Left cardiac atrium (tissue), 4 donors: ENCODE data around the gene KRT222. TPM values are rescaled to one million over a fixed set of nuclear protein-coding genes. Genes with fewer than 3 reads are reported as not detected.

Source experiments
- ATAC-seq, 2 donors: fragments of 200-7000 bp; cut with Tn5 transposase; one replicate each; pipeline ENCODE4 v1.9.1; 2020; ENCODE audit warnings: mild to moderate bottlenecking in 2 of 2, moderate library complexity in 2 of 2
- DNase-seq: peaks from one replicate; pipeline ENCODE4 v3.0.0-alpha.2; 2020
- intact Hi-C, 2 donors: fragments of 100-400 bp; cut with DNase I; formaldehyde crosslinking; loops; one replicate each; pipeline versions ENCODE4 v1.14.1 to v1.15.1; 2022 to 2023
- total RNA-seq, 2 donors: library from RNA; stranded (reverse); fragmentation: NEBNext Ultra II Directional; extraction: Animal tissue kit (Norgen Biotek cat#: 25700); gene quantifications; one replicate each; pipeline ENCODE4 v1.2.1, GENCODE V29; 2021
- donor health status: DM: no; HTN: yes; CAD: no.
- donor health status: DM: no; HTN: yes; CAD: no; lungs with severe emphysema.
- donor health status: DM: yes; HTN: yes; CAD: no.
- donor health status: Dilated cardiomyopathy.

KRT222 gene
- total RNA-seq, 2 donors from 2014 or later = 1.3 TPM; not detected in 1

GRCh38 chr17:40621019-40621418 lies 44.0 kb downstream of the KRT222 start:
- intact Hi-C loops = loop anchor here (5.0 to 10.0 kb wide), 2 partner anchors 171 to 174 kb away; partner anchors contain the start of gene KRT28 (in 1 of the 2)
- ATAC-seq (no peak), DNase-seq (no peak)

GRCh38 chr17:40618754-40619625 lies 46.0 kb downstream of the KRT222 start:
- ATAC-seq (no peak), DNase-seq (no peak)
- intact Hi-C loops = no loop called here

- ATAC-seq (no peak), DNase-seq (no peak)
- intact Hi-C loops = no loop called here
Measured at GRCh38 chr17:40617678-40618240, 47.2 kb downstream of the KRT222 start.

GRCh38 chr17:40616592-40616991 lies 48.4 kb downstream of the KRT222 start:
- DNase-seq = no peak
- intact Hi-C loops = no loop called here
- no peak for ATAC-seq

- ATAC-seq (peak in 1 of 2 donors; percentile 56), DNase-seq (no peak)
- intact Hi-C loops = no loop called here
Measured at GRCh38 chr17:40615841-40616476, 49.0 kb downstream of the KRT222 start.

GRCh38 chr17:40615068-40615840 lies 49.7 kb downstream of the KRT222 start:
- intact Hi-C loops = no loop called here
- DNase-seq (no peak), ATAC-seq (peak in 1 of 2 donors; percentile 59)

- no peak for ATAC-seq
- no peak for DNase-seq
- intact Hi-C loops = no loop called here
Measured at GRCh38 chr17:40614431-40615067, 50.4 kb downstream of the KRT222 start.

- intact Hi-C loops = no loop called here
- no peak for ATAC-seq
Measured at GRCh38 chr17:40613467-40614154, 51.4 kb downstream of the KRT222 start.

GRCh38 chr17:40612599-40613244 lies 52.3 kb downstream of the KRT222 start:
- intact Hi-C loops = no loop called here
- ATAC-seq (no peak), DNase-seq (no peak)

More at GRCh38 chr17:40613467-40614154, 51.4 kb downstream of the KRT222 start:
- DNase-seq = no peak

GRCh38 chr17:40611840-40612474 lies 53.0 kb downstream of the KRT222 start:
- ATAC-seq (no peak), DNase-seq (no peak)
- intact Hi-C loops = no loop called here

GRCh38 chr17:40610359-40610758 lies 54.6 kb downstream of the KRT222 start:
- intact Hi-C loops = no loop called here

GRCh38 chr17:40608061-40608581 lies 56.9 kb downstream of the KRT222 start:
- intact Hi-C loops = no loop called here
- ATAC-seq (peak in 1 of 2 donors; percentile 27), DNase-seq (no peak)

More at GRCh38 chr17:40610359-40610758, 54.6 kb downstream of the KRT222 start:
- ATAC-seq = no peak
- no peak for DNase-seq

GRCh38 chr17:40607641-40608040 lies 57.3 kb downstream of the KRT222 start:
- intact Hi-C loops = no loop called here
- ATAC-seq (no peak), DNase-seq (no peak)

- DNase-seq (no peak), ATAC-seq (no peak)
- intact Hi-C loops = no loop called here
Measured at GRCh38 chr17:40606548-40607353, 58.2 kb downstream of the KRT222 start.

- ATAC-seq (peak in 1 of 2 donors; percentile 17), DNase-seq (no peak)
- intact Hi-C loops = no loop called here
Measured at GRCh38 chr17:40605306-40605705, 59.7 kb downstream of the KRT222 start.
